Measurements from ENCODE around the gene HHIPL2.
"Not testable (repeated sequence)": the region's sequence is repeated elsewhere in the genome, so short reads cannot be mapped to it uniquely, and the experiment has no call there.

The HHIPL2 gene

DNA sequence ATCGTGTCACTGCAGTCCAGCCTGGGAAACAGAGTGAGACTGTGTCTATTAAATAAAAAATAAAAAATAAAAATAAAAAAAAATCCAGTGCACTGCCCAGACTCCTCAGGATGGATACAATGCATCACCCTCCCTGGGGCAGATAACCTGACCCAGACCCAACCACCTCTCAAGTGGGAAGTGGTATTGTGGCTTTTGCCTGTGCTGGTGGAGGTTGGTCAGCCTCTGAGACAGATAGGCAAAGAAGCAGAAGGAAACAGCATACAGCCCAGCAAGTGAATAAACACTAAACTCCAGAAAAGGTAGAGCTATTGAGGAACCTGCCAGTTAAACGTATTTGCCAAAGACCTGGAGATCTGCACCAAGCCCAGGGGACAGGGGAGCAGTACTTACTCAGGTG lies 22.0 kb downstream of the HHIPL2 start:
- TF ChIP-seq, protein P1, sequence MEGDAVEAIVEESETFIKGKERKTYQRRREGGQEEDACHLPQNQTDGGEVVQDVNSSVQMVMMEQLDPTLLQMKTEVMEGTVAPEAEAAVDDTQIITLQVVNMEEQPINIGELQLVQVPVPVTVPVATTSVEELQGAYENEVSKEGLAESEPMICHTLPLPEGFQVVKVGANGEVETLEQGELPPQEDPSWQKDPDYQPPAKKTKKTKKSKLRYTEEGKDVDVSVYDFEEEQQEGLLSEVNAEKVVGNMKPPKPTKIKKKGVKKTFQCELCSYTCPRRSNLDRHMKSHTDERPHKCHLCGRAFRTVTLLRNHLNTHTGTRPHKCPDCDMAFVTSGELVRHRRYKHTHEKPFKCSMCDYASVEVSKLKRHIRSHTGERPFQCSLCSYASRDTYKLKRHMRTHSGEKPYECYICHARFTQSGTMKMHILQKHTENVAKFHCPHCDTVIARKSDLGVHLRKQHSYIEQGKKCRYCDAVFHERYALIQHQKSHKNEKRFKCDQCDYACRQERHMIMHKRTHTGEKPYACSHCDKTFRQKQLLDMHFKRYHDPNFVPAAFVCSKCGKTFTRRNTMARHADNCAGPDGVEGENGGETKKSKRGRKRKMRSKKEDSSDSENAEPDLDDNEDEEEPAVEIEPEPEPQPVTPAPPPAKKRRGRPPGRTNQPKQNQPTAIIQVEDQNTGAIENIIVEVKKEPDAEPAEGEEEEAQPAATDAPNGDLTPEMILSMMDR (conservative IDR thresholded peaks at IDR 0.05; ENCODE audit: low read length): no peak
- DNase-seq (ENCODE audit: low read depth): no peak
- no peak overlapping the region for H3K4me3 ChIP-seq (ENCODE audit: low read length)

DNA sequence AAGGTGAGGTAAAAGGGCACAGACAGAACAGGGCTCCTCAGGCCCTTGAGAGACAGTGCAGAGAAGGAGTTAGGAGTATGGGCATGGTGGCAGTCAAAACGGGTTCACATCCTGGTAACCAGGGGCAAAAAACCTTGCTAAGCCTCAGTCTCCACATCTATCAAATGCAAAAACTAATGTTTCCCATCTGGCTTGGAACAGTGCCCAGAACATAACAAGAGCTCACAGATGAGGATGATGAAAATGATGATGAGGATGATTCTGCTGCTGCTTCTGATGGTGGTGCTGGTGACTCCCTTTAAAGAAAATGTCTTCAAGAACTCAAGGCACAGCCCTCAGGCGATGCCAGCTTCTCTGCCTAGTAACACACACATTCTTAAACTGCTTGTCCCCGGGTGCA lies 24.1 kb downstream of the HHIPL2 start:
- no peak overlapping the region for H3K4me3 ChIP-seq (ENCODE audit: low read length)
- DNase-seq (ENCODE audit: low read depth): peak; percentile 56
- TF ChIP-seq, protein P1 (conservative IDR thresholded peaks at IDR 0.05; ENCODE audit: low read length): no peak

DNA sequence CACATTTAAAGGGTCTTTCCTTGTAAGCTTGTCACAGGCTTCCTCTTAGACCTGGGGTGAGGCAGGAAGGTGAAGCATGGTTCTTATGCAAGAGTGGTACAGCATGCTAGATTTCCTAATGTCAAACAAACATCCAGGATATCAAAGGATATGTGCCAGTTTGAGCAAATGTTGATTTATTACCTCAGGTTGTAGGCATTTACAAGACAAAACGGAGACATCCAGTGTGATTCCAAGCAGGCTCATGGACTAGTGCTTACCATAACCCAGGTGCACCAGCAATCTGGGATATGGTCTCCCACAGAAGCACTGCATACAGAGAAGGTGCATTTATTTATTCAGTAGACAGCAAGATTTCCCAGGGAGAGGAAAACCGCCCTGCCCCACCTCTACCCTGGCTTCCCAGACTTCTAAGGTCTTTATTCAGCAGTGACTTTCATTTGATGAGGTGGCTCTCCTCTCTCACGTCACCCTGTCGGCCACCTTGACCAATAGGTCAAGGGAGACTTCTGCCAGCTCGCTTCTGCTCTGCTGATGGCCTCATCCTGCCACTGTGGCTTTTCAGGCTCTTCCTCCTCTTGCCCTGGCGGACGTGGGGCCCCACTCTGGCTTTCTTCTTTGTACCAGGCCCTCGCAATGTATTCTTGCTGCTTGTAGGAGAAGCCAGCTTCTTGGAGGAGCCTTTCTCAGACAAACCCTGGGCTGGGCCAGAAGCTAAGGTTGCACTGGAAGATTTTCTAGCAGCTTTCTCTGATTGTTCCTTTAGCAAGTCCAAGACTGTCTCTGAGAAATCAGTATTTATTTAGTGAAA lies 25.6 kb downstream of the HHIPL2 start:
- no peak overlapping the region for H3K4me3 ChIP-seq (ENCODE audit: low read length)
- TF ChIP-seq, protein P1 (conservative IDR thresholded peaks at IDR 0.05; ENCODE audit: low read length): no peak
- no peak for DNase-seq (ENCODE audit: low read depth)

DNA sequence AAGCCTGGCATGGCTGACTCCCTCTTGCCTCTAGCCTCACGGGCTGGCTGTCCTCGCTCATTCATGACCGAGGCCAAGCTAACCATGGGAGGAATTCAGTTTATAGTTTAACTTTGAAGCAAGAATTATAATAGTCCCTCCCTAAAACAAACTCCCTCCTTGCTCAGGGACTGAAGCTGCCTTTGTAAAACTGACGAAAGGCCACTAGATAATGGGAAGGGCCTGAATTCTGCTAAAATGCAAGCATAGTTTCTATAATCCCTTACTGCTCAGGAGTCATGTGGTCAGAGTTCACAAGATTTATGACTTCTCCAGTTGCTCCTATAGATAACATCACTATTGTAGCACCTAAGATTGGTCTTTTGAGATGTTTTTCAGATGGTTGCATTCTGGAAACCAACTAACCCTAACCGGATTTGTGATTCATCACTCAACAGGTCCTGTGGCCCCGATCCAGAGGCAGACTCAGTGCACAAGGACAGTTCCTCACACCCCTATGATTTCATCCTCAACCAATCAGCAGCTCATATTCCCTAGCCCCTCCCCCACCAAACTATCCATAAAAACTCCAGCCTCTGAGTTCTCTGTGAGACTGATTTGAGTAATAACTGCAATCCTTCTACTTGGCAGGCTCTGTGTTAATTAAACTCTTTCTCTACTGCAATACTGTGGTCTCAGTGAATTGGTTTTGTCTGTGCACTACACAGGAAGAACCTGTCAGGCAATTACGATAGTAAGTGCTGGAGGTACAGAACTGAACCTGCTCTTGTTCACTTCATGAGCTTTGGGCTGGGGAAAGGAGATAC lies 26.4 kb downstream of the HHIPL2 start:
- peak; percentile 9 for DNase-seq (ENCODE audit: low read depth)
- TF ChIP-seq, protein P1 (conservative IDR thresholded peaks at IDR 0.05; ENCODE audit: low read length): no peak

GRCh38 chr1:222489496-222489895 lies 58.4 kb downstream of the HHIPL2 start:
- not testable (repeated sequence) for H3K4me3 ChIP-seq (ENCODE audit: low read length)
- peak; percentile 92 for DNase-seq (ENCODE audit: low read depth)

More for the DNA sequence above, 26.4 kb downstream of the HHIPL2 start:
- no peak overlapping the region for H3K4me3 ChIP-seq (ENCODE audit: low read length)

- DNase-seq (ENCODE audit: low read depth); H3K4me3 ChIP-seq (ENCODE audit: low read length): not testable (repeated sequence)
Observed at GRCh38 chr1:222487774-222488173, 60.1 kb downstream of the HHIPL2 start.

DNA sequence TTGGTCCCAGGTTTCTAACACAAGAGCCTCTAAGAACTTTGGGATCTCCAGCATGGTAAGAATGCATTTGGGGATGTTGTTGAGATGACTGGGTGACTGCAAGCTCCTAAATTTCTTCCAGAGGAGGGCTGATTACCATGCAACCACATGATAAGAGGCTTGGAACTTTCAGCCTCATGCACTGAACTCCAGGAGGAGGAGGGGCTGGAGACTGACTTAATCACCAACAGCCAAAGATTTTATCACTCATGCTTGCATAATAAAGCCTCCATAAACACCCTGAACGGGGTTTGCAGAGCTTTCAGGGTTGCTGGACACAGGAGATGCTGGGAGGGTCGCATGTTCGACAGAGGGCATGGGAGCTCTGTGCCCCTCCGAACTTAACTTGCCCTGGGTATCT lies 63.9 kb downstream of the HHIPL2 start:
- peak; percentile 88 for DNase-seq (ENCODE audit: low read depth)
- not testable (repeated sequence) for H3K4me3 ChIP-seq (ENCODE audit: low read length)

GRCh38 chr1:222479567-222479966 lies 68.3 kb downstream of the HHIPL2 start:
- not testable (repeated sequence) for H3K4me3 ChIP-seq (ENCODE audit: low read length)

GRCh38 chr1:222476436-222476835 lies 71.5 kb downstream of the HHIPL2 start:
- DNase-seq (ENCODE audit: low read depth): peak; percentile 66
- not testable (repeated sequence) for H3K4me3 ChIP-seq (ENCODE audit: low read length)
- TF ChIP-seq, protein P1 (conservative IDR thresholded peaks at IDR 0.05; ENCODE audit: low read length): peak; percentile 19

More at GRCh38 chr1:222479567-222479966, 68.3 kb downstream of the HHIPL2 start:
- DNase-seq (ENCODE audit: low read depth): not testable (repeated sequence)

DNA sequence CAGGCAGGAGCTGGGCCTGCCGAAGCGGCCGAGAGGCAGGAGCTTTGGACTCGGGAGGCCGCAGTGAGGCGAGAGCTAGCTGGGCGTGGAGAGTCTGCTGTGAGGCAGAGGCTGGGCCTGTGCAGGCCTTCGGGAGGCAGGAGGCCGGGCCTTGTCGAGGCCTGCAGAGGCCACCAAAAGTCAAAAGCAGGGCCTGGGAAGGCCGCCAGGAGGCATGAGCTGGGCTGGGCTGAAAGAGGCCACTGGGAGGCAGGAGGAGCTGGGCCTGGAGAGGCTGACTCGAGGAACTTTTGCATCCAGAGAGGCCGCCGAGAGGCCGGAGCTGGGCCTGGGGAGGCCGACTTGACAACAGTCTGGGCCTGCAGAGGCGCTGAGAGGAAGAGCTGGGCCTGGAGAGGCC lies 74.2 kb downstream of the HHIPL2 start:
- H3K4me3 ChIP-seq (ENCODE audit: low read length); DNase-seq (ENCODE audit: low read depth): not testable (repeated sequence)

DNA sequence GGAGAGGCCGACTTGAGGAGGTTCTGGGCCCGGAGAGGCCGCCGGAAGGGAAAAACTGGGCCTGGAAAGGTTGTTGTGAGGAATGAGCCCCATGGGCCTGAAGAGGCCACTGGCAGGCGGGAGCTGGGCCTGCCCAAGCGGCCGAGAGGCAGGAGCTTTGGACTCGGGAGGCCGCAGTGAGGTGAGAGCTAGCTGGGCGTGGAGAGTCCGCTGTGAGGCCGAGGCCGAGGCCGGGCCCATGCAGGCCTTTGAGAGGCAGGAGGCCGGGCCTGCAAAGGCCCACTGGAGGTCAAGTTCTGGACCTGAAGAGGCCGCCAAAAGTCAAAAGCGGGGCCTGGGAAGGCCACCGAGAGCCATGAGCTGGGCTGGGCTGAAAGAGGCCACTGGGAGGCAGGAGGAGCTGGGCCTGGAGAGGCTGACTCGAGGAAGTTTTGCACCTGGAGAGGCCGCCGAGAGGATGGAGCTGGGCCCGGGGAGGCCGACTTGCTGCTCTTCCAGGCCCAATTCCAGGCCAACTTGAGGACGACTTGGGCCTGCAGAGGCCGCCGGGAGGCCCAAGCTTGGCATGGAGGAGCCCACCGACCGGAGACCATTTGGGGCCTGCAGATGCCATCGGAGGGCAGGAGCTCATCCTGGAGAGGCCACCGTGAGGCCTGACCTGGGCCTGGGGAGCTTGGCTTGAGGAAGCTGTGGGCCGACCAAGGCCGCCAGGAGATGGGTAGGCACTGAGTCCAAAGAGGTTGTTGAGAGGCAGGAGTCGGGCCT lies 74.9 kb downstream of the HHIPL2 start:
- not testable (repeated sequence) for H3K4me3 ChIP-seq (ENCODE audit: low read length); DNase-seq (ENCODE audit: low read depth)

Data from AG10803 (cell line).